ENCODE results near the gene SMYD3.

The SMYD3 gene

DNA sequence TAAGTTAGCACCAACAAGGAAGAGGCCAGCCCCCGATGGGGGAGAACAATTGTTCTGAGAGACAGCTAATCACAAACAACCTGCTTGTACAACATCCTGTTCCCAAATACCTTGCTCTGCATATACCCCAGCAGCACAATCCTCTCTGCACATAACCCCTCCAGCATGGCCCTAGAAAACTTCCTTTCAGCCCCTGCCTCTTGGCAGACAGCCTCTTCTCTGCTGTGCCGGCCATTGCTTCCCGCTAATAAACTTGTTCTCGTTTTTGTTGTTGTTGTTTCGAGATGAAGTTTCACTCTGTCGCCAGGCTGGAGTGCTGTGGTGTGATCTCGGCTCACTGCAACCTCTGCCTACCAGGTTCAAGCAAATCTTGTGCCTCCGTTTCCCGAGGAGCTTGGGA lies 392.7 kb downstream of the SMYD3 start:
- in situ Hi-C loops (cut with HindIII; ENCODE audit: low pct_ligation_motif_present, low sequenced_read_pairs): no loop called here
- H3K27ac ChIP-seq: no peak overlapping the region

DNA sequence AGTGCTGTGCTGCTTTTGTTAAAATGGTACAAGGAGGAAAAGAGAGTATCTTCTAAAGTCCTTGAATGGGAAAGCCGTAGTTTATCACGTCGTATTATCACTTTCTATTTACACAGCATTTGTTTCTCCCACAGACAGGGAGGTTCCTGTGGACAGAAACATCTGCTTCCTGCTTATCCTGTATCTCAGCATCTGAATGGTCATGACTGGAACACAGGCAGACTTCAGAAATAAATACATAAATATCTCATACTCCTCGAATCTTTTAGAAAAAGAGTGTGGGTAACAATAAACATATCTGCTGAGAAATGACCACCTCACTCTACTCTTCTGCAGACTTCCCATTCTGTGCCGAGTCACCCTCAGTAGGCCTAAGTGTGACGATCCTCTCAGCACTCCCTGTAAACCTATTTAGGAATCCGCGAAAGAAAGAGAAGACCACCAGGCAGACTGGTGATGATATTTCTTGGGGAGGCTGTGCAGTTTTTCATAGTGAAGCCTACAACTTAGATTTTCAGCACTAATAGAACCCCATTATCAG lies 393.5 kb downstream of the SMYD3 start:
- no peaks in the 10 kb centered on the region for H3K27me3 ChIP-seq (replicated peaks)
- H3K36me3 ChIP-seq (replicated peaks): no peaks in the 10 kb centered on the region
- H3K27ac ChIP-seq: no peak overlapping the region
- H3K4me3 ChIP-seq (ENCODE audit: low read depth, low read length): no peak overlapping the region
- TF ChIP-seq, protein P1, sequence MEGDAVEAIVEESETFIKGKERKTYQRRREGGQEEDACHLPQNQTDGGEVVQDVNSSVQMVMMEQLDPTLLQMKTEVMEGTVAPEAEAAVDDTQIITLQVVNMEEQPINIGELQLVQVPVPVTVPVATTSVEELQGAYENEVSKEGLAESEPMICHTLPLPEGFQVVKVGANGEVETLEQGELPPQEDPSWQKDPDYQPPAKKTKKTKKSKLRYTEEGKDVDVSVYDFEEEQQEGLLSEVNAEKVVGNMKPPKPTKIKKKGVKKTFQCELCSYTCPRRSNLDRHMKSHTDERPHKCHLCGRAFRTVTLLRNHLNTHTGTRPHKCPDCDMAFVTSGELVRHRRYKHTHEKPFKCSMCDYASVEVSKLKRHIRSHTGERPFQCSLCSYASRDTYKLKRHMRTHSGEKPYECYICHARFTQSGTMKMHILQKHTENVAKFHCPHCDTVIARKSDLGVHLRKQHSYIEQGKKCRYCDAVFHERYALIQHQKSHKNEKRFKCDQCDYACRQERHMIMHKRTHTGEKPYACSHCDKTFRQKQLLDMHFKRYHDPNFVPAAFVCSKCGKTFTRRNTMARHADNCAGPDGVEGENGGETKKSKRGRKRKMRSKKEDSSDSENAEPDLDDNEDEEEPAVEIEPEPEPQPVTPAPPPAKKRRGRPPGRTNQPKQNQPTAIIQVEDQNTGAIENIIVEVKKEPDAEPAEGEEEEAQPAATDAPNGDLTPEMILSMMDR (IDR thresholded peaks at IDR 0.05; ENCODE audit: low read depth, low read length, missing control alignments): no peak
- no peak for DNase-seq
- in situ Hi-C loops (cut with HindIII; ENCODE audit: low pct_ligation_motif_present, low sequenced_read_pairs): no loop called here

More for the DNA sequence above, 392.7 kb downstream of the SMYD3 start:
- Histone ChIP-seq H3K27me3 (replicated peaks) (no peaks in the 10 kb centered on the region), H3K4me3 (ENCODE audit: low read depth, low read length) (no peak overlapping the region), H3K36me3 (replicated peaks) (no peaks in the 10 kb centered on the region)
- no peak for DNase-seq
- TF ChIP-seq, protein P1 (IDR thresholded peaks at IDR 0.05; ENCODE audit: low read depth, low read length, missing control alignments): no peak

DNA sequence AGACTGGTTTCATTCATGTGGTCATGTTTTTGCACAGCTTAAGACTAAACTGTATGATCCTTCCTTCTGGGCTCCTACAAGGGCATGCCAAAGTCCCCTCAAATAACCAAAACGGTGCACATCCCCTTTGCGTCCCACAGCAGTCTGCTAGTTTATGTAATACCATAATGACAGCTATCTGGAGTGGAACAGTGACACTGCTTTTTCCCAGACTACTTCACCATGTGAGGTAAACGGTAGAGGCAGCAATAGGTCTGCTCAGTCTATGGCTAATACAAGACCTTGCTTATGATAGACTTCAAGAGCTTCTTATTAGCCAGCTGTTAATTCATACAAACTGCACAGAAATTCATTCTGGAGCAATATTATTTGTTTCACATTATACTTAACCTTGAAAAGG lies 395.5 kb downstream of the SMYD3 start:
- no peak overlapping the region for H3K4me3 ChIP-seq (ENCODE audit: low read depth, low read length)
- TF ChIP-seq, protein P1 (IDR thresholded peaks at IDR 0.05; ENCODE audit: low read depth, low read length, missing control alignments): no peak
- DNase-seq: no peak
- in situ Hi-C loops (cut with HindIII; ENCODE audit: low pct_ligation_motif_present, low sequenced_read_pairs): no loop called here
- no peak overlapping the region for H3K27ac ChIP-seq
- H3K27me3 ChIP-seq (replicated peaks): no peaks in the 10 kb centered on the region
- no peaks in the 10 kb centered on the region for H3K36me3 ChIP-seq (replicated peaks)

DNA sequence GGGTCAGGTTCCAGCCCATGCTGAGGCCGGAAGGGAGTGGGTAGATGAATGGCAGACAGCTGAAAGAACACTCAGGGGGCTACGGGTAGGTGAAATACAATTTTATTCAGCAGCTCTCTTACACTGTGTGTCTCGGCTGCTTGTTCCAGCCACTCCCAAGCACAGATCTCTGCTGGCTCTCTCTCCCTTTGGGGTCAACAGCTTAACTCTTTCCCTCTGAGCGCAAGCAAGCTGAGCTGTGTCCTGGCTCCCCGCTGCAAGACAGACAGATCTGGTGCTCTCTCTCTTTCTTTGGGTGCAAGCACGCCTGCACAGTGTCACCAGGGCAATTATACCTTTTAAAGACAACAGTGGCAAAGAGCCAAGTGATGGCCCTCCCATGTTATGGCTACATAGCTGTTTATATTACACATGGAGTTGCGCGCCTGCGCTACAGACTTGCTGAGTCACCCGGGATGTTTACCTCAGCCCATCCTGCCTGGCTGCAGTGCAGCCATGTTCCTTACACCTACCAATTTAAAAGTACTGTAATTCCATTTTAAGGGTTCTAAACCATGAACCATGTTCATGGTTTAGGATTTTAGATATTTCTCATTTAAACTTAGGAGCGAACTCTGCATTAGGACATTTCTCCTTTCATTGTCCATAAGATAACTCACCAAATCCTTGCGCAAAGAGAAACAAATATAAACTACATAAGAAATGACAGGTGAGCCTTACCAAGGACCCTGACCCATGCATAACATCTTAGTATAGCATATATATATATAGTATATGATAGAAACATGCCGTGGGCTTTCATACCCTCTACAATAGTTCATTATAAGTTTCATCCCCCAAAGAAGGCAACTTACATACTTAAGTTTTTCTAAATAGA lies 396.5 kb downstream of the SMYD3 start:
- peak; percentile 60 for DNase-seq
- Histone ChIP-seq H3K36me3 (replicated peaks) (no peaks in the 10 kb centered on the region), H3K27me3 (replicated peaks) (no peaks in the 10 kb centered on the region), H3K4me3 (ENCODE audit: low read depth, low read length) (no peak overlapping the region), H3K27ac (no peak overlapping the region)
- TF ChIP-seq, protein P1 (IDR thresholded peaks at IDR 0.05; ENCODE audit: low read depth, low read length, missing control alignments): no peak
- in situ Hi-C loops (cut with HindIII; ENCODE audit: low pct_ligation_motif_present, low sequenced_read_pairs): no loop called here

DNA sequence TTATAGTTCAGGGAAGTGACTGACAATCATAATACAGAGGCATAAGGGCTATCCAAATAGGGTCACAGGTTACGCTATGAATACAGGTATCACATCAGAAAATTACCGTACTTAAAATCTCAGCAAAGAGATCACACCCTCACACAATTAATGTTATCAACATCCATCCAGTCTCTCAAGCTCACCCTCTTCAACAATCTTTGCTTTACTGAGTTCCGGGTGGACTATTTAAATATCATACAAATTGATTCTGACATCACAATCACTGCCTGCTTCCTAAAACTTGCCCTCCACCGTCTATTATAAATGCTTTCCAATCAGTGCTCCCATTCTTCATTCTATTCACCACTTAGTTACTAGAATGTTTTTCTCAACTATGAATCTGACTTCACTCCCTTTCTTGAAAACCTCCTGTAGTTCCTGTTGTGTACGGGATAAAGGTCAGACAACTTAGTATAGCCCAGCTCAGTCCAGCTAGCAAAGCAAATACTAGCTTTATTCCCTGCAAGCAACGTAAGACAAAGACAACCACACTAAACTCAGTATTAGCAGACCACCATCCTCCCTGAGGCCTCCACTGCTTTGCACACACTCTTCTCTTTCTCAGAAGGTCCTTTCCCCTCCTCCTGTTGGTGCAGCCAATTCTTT lies 398.7 kb downstream of the SMYD3 start:
- DNase-seq: no peak
- H3K36me3 ChIP-seq (replicated peaks): no peaks in the 10 kb centered on the region
- TF ChIP-seq, protein P1 (IDR thresholded peaks at IDR 0.05; ENCODE audit: low read depth, low read length, missing control alignments): no peak
- H3K27me3 ChIP-seq (replicated peaks): no peaks in the 10 kb centered on the region
- no peak overlapping the region for H3K4me3 ChIP-seq (ENCODE audit: low read depth, low read length)
- in situ Hi-C loops (cut with HindIII; ENCODE audit: low pct_ligation_motif_present, low sequenced_read_pairs): no loop called here
- no peak overlapping the region for H3K27ac ChIP-seq
